ENCODE data around the gene RPS19. TPM values are rescaled to one million over a fixed set of nuclear protein-coding genes. Genes with fewer than 3 reads are reported as not detected.

The RPS19 gene
- total RNA-seq, 1 donor from 2014 or later: 3,078 TPM

- Histone ChIP-seq H3K4me2 (ENCODE audit: low read length) (no peak overlapping the region), H3K4me1 (ENCODE audit: insufficient read depth, low read length) (no peaks in the 10 kb centered on the region), H3K4me3 (ENCODE audit: insufficient read depth, low read depth, low read length) (no peak overlapping the region), H3K36me3 (ENCODE audit: insufficient read depth, low read length) (peaks cover 5% of the 10 kb centered on the region), H2AFZ (ENCODE audit: low read depth, low read length) (no peak overlapping the region), H3K27ac (ENCODE audit: low read depth, low read length) (no peak overlapping the region), H4K20me1 (ENCODE audit: insufficient read depth, low read length) (peaks cover 52% of the 10 kb centered on the region), H3K79me2 (ENCODE audit: insufficient read depth, low read length) (no peaks in the 10 kb centered on the region), H3K9ac (ENCODE audit: low read length) (no peak overlapping the region), H3K9me3 (ENCODE audit: insufficient read depth, low read depth, low read length) (peaks cover 3% of the 10 kb centered on the region), H3K27me3 (ENCODE audit: insufficient read depth, low read length) (peaks cover 24% of the 10 kb centered on the region)
- DNase-seq (ENCODE audit: low read depth) (no peak), FAIRE-seq (no peak)
- peaks cover 2% of the 10 kb centered on the region for H3K9me3 Mint-ChIP-seq (ENCODE audit: unreplicated experiment)
- H3K36me3 Mint-ChIP-seq (ENCODE audit: low read depth, unreplicated experiment): peaks cover 12% of the 10 kb centered on the region
- H3K27me3 Mint-ChIP-seq (ENCODE audit: low read depth, unreplicated experiment): peaks cover 25% of the 10 kb centered on the region
- no peaks in the 10 kb centered on the region for H3K4me1 Mint-ChIP-seq (ENCODE audit: low read depth, unreplicated experiment)
- no peak overlapping the region for H3K27ac Mint-ChIP-seq (ENCODE audit: unreplicated experiment)
- no peak overlapping the region for H3K4me3 Mint-ChIP-seq (ENCODE audit: unreplicated experiment)
- no peak for TF ChIP-seq CTCF (IDR thresholded peaks at IDR 0.05; ENCODE audit: insufficient read depth, low read depth, low read length)
- TF ChIP-seq EZH2 (IDR thresholded peaks at IDR 0.05; ENCODE audit: insufficient read depth, low read length): no peak
Measured at GRCh38 chr19:41908724-41909464, 48.8 kb downstream of the RPS19 start.

- FAIRE-seq (no peak), DNase-seq (ENCODE audit: low read depth) (no peak)
- Histone ChIP-seq H3K4me2 (ENCODE audit: low read length) (no peak overlapping the region), H3K36me3 (ENCODE audit: insufficient read depth, low read length) (peaks cover 5% of the 10 kb centered on the region), H2AFZ (ENCODE audit: low read depth, low read length) (no peak overlapping the region), H3K9me3 (ENCODE audit: insufficient read depth, low read depth, low read length) (peaks cover 3% of the 10 kb centered on the region), H4K20me1 (ENCODE audit: insufficient read depth, low read length) (peaks cover 48% of the 10 kb centered on the region), H3K9ac (ENCODE audit: low read length) (no peak overlapping the region), H3K4me3 (ENCODE audit: insufficient read depth, low read depth, low read length) (no peak overlapping the region), H3K27ac (ENCODE audit: low read depth, low read length) (no peak overlapping the region), H3K4me1 (ENCODE audit: insufficient read depth, low read length) (no peaks in the 10 kb centered on the region), H3K79me2 (ENCODE audit: insufficient read depth, low read length) (no peaks in the 10 kb centered on the region), H3K27me3 (ENCODE audit: insufficient read depth, low read length) (peaks cover 31% of the 10 kb centered on the region)
- H3K27me3 Mint-ChIP-seq (ENCODE audit: low read depth, unreplicated experiment): peaks cover 30% of the 10 kb centered on the region
- H3K4me3 Mint-ChIP-seq (ENCODE audit: unreplicated experiment): no peak overlapping the region
- H3K4me1 Mint-ChIP-seq (ENCODE audit: low read depth, unreplicated experiment): no peaks in the 10 kb centered on the region
- no peak overlapping the region for H3K27ac Mint-ChIP-seq (ENCODE audit: unreplicated experiment)
- H3K9me3 Mint-ChIP-seq (ENCODE audit: unreplicated experiment): peaks cover 2% of the 10 kb centered on the region
- peaks cover 9% of the 10 kb centered on the region for H3K36me3 Mint-ChIP-seq (ENCODE audit: low read depth, unreplicated experiment)
- TF ChIP-seq CTCF (IDR thresholded peaks at IDR 0.05; ENCODE audit: insufficient read depth, low read depth, low read length) (no peak), EZH2 (IDR thresholded peaks at IDR 0.05; ENCODE audit: insufficient read depth, low read length) (no peak)
Measured at GRCh38 chr19:41909706-41910105, 49.7 kb downstream of the RPS19 start.

All from astrocyte (in vitro differentiated cells and primary cell).